Stimulated activated CD4-positive, alpha-beta T cell treated with anti-CD3 and anti-CD28 coated beads, Interleukin-12 subunit alpha, Interleukin-12 subunit beta, amount 100 ng/mL, for 24 hours (primary cell): ENCODE data around the gene APBB2.
"Not testable (repeated sequence)": the region's sequence is repeated elsewhere in the genome, so short reads cannot be mapped to it uniquely, and the experiment has no call there.

Experiments
- DNase-seq, 2 experiments: peaks; one replicate each; pipeline ENCODE4 v3.0.0-alpha.2; 2020; ENCODE audit warnings: low read depth in 2 of 2

APBB2 gene

DNA sequence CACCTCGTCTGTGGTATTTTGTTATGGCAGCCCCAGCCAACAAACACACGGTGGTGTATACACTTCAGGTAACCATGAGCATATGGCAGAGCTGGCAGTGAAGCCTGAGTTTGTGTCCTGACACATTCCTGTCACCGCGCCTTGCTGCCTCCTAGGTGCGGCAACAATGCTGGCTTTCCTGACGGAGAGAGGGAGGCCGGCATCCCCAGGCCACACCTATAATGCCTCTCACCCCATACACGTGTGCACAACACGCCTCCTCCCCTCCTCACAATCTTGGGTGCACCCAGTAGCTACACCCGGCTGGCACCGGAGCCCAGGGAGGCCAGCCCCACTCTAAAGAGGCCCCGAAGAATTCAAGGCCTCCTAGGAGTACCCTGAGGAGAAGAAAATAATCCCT lies 306.0 kb downstream of the APBB2 start:
- DNase-seq: no peak

DNA sequence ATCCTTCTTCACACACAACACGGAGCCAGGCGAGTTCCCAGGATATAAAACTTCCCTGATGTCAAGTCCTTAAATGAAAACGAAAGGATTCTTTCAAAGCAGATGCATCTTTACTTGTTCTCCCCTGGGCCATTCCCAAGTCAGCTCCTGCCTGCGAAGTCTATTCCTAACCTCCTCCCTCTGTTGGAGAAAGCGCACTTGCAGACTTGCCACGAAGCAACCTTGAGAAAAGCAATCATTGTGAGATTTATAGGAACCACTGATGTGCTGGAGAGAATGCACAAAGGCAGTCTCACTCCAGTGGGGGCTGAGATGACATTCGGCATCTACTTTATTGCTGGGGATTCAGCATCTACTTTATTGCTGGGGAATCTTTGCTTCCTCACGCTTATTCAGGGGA lies 308.9 kb downstream of the APBB2 start:
- no peak for DNase-seq

DNA sequence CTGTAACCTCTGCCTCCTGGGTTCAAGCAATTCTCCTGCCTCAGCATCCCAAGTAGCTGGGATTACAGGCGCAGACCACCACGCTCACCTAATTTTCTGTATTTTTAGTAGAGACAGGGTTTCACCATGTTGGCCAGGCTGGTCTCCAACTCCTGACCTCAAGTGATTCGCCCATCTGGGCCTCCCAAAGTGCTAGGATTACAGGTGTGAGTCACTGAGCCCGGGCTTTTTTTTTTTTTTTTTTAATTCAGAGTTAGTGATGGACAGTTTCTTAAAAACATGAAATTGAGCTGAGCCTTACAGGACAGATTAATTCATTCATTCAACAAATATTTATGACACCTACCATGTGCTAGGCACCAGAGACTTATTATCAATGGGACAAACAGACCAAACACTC lies 313.8 kb downstream of the APBB2 start:
- DNase-seq: not testable (repeated sequence)

DNA sequence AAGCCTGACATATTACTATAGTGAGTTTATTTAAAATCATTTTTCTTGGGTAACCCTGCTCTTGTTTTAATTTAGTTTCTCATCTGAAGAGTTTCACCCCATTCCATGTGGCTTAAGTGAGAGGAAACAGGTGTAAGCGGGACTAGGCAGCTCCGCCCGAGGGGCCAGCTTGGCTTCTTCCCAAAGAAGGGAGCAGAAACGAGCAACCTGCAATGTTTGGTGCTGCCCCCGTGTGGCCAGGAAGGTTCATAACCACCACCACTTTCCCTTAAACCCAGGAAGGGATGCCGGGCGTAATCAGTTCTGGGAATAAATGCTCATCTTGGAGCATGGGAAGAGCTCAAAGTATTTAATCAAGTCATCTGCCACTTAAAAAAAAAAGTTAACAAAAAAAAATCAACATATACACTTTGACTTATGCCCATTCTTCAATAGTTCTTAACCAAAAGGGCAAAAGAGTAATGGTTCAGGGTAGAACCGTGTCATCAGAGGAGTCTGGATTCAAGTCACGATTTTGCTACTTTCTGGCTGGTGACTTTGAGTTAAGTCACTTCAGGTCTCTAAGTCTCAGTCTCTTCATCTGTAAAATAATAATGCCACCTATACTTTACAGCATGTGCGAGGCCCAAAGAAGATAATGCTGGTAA lies 316.7 kb downstream of the APBB2 start:
- peak; percentile 49 to 69 for DNase-seq

DNA sequence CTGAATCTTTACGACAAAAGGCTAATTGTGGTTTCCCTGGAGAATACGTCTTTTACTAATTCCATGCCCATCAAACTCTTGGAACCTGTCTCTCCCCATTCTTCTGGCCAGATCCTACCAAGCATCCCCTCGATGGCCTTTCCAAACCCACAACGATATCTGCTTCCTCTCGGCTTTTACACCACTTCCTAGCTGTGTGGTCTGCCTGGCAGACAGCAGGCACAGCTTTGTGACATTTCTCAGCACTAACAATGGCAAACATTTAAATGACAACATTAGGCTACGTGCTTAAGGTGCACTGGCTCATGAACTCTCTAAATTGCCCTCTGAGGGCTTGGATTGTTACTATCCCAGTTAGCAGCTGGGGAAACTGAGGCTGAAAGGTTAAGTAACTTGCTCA lies 323.6 kb downstream of the APBB2 start:
- DNase-seq: no peak

DNA sequence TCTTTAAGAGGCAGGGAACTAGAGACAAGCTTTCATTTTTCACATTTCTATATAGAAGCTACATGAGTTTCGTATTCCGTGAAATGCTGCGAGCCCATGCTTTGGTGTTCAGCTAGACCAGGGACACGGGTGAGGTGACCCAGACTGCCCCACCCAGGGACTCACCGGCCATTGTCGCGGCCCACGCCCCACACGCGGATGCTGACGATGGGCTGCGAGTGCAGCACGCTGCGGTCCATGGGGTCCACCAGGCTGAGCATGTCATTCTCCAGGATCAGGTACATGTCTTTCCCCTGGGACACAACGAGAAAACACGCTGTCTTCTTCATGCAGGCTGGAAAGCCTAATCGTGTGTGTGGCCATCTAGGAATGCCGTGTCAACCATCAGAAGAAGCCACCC lies 324.1 kb downstream of the APBB2 start:
- no peak for DNase-seq

DNA sequence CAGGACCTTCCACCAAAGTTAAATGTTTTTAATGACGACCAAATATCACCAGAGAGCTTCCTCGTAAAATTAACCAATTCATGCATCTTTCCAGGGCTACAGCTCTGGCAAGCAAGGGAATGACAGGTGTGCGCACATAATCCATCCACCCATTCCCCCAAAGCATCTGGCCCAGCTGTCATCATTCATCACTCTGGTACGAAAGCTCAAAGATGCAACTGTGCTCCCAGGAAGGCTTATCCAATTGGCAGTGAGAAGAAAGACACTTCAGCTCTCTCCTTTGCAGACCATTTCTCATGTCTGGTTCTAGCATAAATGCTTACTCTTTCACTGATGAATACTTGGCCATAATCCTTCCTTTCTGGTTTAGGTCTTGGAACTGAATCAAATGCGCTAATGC lies 325.4 kb downstream of the APBB2 start:
- DNase-seq: no peak

DNA sequence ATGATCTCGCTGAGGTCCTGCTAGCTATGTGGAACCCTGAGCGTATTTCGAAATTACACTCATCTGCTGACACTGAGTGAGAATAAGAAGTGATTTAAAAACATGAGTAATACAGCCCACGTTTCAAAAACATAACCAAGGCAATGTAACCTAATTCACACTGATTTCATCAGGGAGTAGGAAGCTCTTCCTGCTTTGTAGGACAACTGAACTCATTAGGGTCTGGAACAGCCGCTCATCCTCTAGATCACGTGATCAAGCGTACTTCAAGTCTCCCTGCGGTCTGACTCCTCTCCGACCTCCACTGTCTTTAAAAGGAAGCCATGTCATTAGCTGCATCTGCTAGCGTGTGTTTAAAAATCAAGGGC lies 326.6 kb downstream of the APBB2 start:
- no peak for DNase-seq

DNA sequence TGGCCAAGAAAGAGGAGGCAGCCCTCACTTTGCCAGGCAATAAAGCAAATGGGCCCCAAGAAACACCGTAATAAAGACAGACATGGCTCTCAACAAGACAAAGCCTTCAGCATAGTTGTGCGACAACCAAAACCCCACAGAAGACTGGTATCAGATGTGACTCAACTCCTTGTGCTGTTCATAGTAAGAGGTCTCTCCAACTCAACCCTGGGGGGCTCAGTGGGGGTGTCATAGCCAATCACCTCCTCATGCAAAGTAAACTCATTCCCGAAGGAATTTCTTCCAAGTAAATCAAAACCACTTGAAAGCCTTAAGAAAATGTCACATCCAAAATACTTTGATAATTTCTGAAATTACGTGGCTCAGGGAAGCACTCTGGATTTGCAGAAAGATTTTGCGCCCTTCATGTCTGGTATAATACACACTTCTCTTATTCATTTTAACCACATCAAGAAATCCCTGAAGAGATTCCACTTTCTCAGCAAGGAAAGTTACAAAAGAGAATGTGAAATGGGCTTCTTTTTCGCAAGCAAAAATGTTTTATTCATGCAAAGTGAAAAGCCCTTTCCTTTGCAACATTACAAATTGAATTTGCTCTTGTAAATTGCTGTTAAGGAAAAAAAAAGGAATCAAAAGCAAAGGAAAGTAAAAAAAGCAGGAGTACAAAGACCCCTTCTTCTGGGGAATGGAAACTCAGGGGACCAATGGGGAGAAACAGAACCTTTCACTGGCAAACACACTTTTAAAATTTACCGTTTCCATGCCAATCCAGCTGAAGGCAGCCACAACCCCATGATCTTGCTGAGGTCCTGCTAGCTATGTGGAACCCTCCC lies 327.2 kb downstream of the APBB2 start:
- no peak for DNase-seq

DNA sequence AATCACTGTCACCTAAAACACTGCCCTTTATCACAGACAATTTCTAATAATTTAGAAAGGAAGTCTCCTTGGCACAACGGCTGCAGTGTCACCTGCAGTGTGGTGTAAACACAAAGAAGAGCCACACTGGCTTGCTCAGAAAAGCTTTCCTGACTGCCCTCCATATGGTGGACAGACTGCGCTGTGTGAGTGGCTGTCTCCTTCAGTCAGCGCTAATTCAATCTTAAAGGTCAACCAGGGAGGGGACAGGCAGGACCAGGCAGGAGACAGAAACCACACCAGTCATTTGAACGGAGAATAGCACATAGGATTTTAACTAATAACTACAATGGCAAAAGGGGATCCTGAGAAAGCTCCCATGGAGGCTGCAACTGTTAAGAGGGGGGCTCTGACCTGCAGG lies 332.5 kb downstream of the APBB2 start:
- DNase-seq: no peak

DNA sequence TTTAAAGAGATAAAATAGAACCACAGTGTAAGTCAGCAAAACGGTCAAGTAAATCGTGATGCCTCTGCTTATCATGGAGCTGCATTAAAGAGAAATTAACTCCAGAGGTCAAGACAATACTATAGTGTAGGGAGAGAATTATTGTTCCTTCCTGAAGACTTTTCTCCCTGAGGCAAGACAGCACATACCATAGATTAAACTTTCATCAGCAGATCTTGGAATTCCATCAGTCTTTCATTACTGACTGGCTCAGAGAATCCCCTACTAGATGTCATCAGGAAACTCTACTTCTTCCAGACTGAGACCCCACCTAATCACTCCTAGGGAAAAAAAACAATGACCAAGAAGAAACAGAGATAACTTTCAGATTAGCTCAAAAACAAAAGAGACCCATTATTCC lies 333.2 kb downstream of the APBB2 start:
- no peak for DNase-seq

DNA sequence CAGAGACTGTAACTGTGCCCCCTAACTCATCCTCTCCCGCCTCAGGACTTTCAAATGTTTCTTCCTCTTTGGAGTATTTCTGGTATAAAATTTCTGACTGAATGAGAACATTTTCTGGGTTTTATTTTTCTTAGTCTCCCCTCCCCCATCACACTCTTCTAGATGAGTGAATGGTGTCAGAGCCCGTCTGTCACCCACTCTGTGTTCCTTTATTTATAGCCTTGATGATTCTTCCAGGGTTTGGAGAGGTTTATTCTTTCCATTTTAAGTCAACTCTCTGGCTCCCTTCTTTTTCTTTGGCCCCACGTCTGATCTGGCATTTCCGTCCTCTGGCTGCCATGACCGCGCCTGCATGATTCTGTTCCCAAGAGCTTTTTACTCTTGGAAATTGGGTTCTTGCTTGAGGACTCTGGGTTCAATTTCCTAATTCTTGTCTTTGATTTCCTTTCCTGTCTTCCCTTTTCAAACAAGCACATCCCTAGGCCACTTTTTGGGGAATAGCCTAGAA lies 335.7 kb downstream of the APBB2 start:
- no peak for DNase-seq

DNA sequence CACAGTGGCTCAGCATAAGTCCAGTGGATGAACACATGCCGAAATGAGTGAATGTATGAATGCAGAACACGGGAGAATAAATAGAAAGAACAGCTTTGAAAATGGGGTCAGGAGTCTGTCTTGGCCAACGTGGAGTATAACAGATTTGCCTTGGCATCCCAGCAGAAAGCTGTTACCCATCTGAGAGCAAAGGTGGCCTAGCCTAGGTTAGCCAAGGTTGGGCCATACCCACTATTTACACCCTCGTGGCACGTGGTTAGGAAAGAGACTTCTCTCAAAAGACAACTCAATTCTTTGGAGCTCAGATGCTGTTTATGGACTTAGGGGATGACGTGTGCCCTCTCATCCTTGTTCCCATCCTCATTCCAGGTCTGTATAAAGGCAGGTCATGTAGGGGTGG lies 337.3 kb downstream of the APBB2 start:
- DNase-seq: no peak

DNA sequence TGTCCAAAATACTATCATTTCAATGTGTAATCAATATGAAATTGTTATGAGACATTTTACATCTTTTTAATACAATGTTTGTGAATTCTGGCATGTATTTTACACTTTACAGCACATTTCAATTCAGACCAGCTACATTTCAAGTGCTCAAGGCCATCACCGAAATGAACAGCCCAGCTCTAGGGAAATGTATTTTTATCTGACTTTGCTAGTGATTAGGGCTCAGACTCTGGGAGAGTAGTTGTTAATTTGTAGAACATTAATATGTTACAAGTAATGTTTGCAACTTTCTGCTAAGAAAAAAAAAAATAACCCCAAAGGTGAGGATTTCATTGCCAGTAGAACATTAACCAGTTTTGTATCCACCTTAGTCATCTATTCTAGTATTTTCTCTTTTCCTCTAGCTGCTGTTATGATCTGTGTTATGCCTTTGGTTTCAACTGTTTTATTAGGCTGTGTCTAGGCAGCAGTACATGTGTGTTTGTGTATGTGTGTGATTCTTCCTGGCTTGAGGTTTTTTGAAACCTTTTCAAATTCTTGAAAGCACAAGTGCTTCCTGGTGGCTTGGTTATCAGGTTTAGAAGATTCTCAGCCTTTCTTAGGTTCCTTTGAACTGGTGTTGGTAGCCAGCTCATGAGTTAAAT lies 338.7 kb downstream of the APBB2 start:
- DNase-seq: no peak

DNA sequence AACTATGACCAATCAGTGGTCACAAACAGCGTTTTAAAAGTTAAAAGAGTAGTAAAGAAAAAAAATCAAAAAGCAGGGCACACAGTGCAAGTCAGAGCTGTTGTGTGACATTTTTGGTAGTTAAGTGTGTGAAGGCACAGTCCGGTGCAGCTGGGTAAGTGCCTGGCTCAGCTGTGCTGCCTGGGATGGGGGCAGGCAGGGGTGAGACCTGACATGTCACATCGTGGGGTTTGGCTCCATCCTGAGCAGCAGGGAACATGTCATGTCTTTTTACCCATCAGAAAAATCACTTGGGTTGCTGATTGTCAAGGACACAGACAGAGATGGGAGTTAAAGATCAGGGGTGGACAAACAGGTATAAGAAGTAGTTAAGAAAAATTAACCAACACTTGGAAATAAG lies 339.4 kb downstream of the APBB2 start:
- no peak for DNase-seq

DNA sequence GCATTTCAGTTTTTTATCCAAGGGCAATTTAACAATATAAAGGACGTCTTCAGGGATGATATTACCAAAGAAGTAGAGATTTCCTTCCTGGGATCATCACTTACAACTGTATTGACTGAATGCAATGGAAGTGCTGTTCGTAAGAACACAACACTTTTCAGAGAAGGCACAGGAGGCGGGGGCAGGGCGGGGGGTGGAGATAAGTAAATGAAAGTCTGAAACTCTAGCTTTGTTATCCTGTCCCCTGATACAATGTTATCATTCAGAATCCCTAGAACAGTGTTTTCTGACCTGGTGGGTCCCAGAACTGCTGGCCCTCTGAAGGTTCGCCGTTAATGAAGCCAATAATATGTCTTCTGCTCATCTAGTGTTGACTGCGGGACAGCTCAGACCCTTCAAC lies 340.0 kb downstream of the APBB2 start:
- DNase-seq: no peak

DNA sequence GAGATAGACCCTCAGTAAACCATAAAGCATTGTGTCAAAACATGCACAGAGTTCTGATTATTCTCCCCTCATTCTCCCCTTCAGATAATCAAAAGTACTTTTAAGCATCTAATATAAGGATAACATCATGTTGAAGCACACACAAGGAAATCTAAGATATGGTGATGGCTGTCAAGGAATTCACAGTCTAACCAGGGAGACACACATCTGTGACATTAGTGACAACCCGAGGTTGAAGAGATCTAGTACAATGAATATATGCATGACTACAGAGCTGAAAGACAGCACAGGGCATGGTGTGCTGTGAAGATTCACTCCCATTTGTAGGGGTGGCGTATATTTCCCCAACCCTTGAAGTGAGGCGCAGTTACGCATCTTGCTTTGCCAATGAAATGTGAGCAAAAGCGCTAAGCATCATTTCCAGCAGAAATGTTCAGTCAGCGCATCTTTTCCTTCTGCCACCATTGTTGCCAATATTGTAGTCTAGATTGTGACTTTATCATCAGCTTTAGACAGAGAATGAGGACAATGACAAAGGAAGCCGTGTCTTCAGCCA lies 342.6 kb downstream of the APBB2 start:
- no peak for DNase-seq

DNA sequence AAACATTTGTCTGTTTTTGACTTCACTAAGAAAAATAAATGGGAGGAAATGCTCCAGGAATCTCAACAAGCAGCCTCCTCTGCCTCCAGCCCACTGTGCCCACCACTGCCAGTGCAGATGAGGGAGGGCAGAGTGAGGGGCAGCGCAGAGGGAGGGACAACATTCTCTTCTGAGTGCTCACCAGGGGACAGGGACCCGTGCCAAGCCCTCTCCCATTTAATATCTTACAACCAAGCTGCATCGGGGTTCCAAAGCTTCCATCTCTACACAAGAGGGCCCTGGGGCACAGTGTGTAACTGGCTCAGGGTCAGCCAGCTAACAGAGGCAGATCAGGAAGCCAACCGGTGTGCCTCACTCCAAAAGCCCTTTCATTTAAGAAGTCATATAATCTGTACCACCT lies 344.2 kb downstream of the APBB2 start:
- DNase-seq: no peak

DNA sequence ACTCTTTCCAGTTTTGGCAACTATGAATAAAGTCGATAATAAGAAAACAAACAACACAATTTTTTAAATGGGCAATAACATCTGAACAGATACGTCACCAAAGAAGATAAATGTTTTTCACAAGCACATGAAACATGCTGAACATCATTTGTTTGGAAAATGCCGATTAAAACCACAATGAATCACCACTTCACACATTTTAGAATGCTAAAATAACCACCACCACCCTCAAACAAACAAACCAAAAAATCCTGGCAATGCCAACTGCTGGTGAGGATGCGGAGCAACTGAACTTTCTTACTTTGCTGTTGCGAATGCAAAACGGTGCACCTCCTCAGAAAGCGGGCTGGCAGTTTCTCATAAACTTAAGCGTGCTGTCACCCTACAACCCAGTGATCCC lies 348.6 kb downstream of the APBB2 start:
- DNase-seq: no peak

DNA sequence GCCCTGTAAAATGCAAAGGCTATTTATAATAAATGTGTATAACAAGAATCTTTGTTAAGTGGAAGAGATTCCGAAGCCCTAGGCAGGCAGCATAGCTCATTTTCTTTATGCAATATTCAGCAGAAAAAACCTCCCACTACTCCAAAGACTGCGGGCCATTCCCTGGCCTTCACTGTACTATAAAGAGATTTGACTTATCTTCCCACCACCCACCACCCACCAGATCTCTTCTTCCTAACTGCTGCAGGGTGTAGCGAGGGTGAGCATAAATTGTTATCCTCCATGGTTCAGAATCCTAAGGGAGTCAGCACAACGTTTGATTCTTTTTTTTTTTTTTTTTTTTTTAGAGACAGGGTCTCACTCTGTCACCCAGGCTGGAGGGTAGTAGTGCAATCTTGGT lies 349.8 kb downstream of the APBB2 start:
- no peak for DNase-seq

DNA sequence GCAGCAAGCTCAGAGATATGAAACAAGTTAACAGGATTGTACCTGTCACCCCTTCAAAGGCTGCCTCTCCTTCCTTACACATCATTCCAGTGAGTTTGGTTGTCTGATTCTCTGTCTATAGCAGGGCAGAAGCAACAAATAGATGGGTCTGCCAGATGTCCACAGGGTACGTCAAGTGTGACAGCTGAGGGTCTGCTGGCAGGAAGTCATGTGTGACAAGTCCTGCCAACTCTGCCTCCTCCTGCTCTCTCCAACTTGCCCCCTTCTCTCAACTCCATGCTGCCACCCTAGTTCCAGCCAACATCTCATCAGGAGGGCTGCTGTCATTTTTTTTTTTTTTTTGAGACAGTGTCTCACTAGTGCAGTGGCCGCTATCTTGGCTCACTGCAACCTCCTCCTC lies 355.4 kb downstream of the APBB2 start:
- no peak for DNase-seq

DNA sequence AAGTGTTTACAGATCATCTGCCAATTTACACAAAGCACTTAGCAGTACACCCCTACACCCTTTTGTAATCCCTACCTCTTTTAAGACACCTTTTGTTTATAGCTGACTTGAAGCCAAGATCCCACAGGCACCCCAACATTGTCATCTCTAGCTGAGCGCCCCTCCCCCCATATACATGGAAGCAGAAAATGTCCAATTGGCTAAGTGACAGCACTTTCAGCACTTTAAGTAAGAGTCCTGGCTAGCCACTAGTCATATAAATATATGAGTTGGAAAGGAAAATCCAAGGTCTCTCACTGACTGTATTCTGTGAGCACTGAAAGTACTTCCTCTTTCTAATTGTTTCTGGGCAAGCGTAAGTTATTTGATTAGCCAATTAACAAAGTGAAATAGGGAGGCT lies 356.4 kb downstream of the APBB2 start:
- DNase-seq: no peak
